DND-41 (cell line): ENCODE data around the gene RHBDD1.

Experiments used
- CTCF ChIP-seq: IDR thresholded peaks from 2 replicates; pipeline ENCODE4 v1.5.1; 2012; ENCODE audit warnings: borderline replicate concordance, low read length, moderate library complexity, mild to moderate bottlenecking; ENCODE audit not compliant: poor library complexity, severe bottlenecking; ENCODE audit errors: extremely low read depth
- EZH2 ChIP-seq: IDR thresholded peaks from 3 replicates; pipeline ENCODE4 v1.6.1; 2012; ENCODE audit warnings: borderline replicate concordance, low read depth, mild to moderate bottlenecking, moderate library complexity, low read length, inconsistent platforms; ENCODE audit not compliant: severe bottlenecking

GRCh38 chr2:226795281-226796011, 40.4 kb upstream of the RHBDD1 start:
- peak; percentile 8 for TF ChIP-seq CTCF
- TF ChIP-seq EZH2: no peak
